ENCODE results near the gene VEZT.

VEZT gene

GRCh38 chr12:95300286-95300685, 82.7 kb downstream of the VEZT start:
- no peak for TF ChIP-seq FOXM1 (IDR thresholded peaks at IDR 0.05; ENCODE audit: borderline replicate concordance, low read depth)
- no peak for TF ChIP-seq EP300 (IDR thresholded peaks at IDR 0.05; ENCODE audit: borderline replicate concordance)
- no peak for TF ChIP-seq EGR1 (IDR thresholded peaks at IDR 0.05)

- TF ChIP-seq CREB1 (IDR thresholded peaks at IDR 0.05; ENCODE audit: low read depth): no peak
- no peak for TF ChIP-seq NFIC (IDR thresholded peaks at IDR 0.05)
- no peak for TF ChIP-seq TCF12 (IDR thresholded peaks at IDR 0.05; ENCODE audit: low read depth)
- no peak for TF ChIP-seq FOXM1 (IDR thresholded peaks at IDR 0.05; ENCODE audit: borderline replicate concordance, low read depth)
- no peak for TF ChIP-seq MAX (IDR thresholded peaks at IDR 0.05)
- no peak for TF ChIP-seq EP300 (IDR thresholded peaks at IDR 0.05; ENCODE audit: borderline replicate concordance)
- TF ChIP-seq ZBTB7A (IDR thresholded peaks at IDR 0.05; ENCODE audit: low read depth): no peak
- no peak for TF ChIP-seq EGR1 (IDR thresholded peaks at IDR 0.05)
- no peak for TF ChIP-seq YY1 (IDR thresholded peaks at IDR 0.05; ENCODE audit: low read depth)
- TF ChIP-seq CEBPB (IDR thresholded peaks at IDR 0.05): no peak
These were observed 85.9 kb downstream of the VEZT start for GRCh38 chr12:95303476-95303875.

GRCh38 chr12:95304673-95305198, 87.1 kb downstream of the VEZT start:
- TF ChIP-seq EGR1 (IDR thresholded peaks at IDR 0.05): no peak
- TF ChIP-seq MAX (IDR thresholded peaks at IDR 0.05): no peak
- TF ChIP-seq EP300 (IDR thresholded peaks at IDR 0.05; ENCODE audit: borderline replicate concordance): no peak
- no peak for TF ChIP-seq USF1 (IDR thresholded peaks at IDR 0.05)
- TF ChIP-seq YY1 (IDR thresholded peaks at IDR 0.05; ENCODE audit: low read depth): no peak
- no peak for TF ChIP-seq ZBTB7A (IDR thresholded peaks at IDR 0.05; ENCODE audit: low read depth)
- TF ChIP-seq RAD21 (IDR thresholded peaks at IDR 0.05; ENCODE audit: low read depth): no peak

- no peak for TF ChIP-seq FOXM1 (IDR thresholded peaks at IDR 0.05; ENCODE audit: borderline replicate concordance, low read depth)
These were observed 95.0 kb downstream of the VEZT start for GRCh38 chr12:95312656-95313055.

GRCh38 chr12:95316798-95317197, 99.2 kb downstream of the VEZT start:
- no peak for TF ChIP-seq CREB1 (IDR thresholded peaks at IDR 0.05; ENCODE audit: low read depth)
- no peak for TF ChIP-seq REST (IDR thresholded peaks at IDR 0.05; ENCODE audit: low read depth)
- TF ChIP-seq EP300 (IDR thresholded peaks at IDR 0.05; ENCODE audit: borderline replicate concordance): no peak
- no peak for TF ChIP-seq NFIC (IDR thresholded peaks at IDR 0.05)
- no peak for TF ChIP-seq EGR1 (IDR thresholded peaks at IDR 0.05)
- no peak for TF ChIP-seq CEBPB (IDR thresholded peaks at IDR 0.05)

- TF ChIP-seq EGR1 (IDR thresholded peaks at IDR 0.05): no peak
- no peak for TF ChIP-seq CEBPB (IDR thresholded peaks at IDR 0.05)
- no peak for TF ChIP-seq TEAD4 (IDR thresholded peaks at IDR 0.05)
- no peak for TF ChIP-seq EP300 (IDR thresholded peaks at IDR 0.05; ENCODE audit: borderline replicate concordance)
- no peak for TF ChIP-seq TCF12 (IDR thresholded peaks at IDR 0.05; ENCODE audit: low read depth)
- no peak for TF ChIP-seq RAD21 (IDR thresholded peaks at IDR 0.05; ENCODE audit: low read depth)
- no peak for TF ChIP-seq CREB1 (IDR thresholded peaks at IDR 0.05; ENCODE audit: low read depth)
- TF ChIP-seq ZBTB7A (IDR thresholded peaks at IDR 0.05; ENCODE audit: low read depth): no peak
- no peak for TF ChIP-seq FOXM1 (IDR thresholded peaks at IDR 0.05; ENCODE audit: borderline replicate concordance, low read depth)
- no peak for TF ChIP-seq USF1 (IDR thresholded peaks at IDR 0.05)
- TF ChIP-seq TAF1 (IDR thresholded peaks at IDR 0.05; ENCODE audit: low read depth): no peak
- no peak for TF ChIP-seq REST (IDR thresholded peaks at IDR 0.05; ENCODE audit: low read depth)
- TF ChIP-seq YY1 (IDR thresholded peaks at IDR 0.05; ENCODE audit: low read depth): no peak
- TF ChIP-seq NFIC (IDR thresholded peaks at IDR 0.05): no peak
- TF ChIP-seq MAX (IDR thresholded peaks at IDR 0.05): no peak
These were observed 100.5 kb downstream of the VEZT start for GRCh38 chr12:95318071-95318545.

Measured in Ishikawa (cell line).